Gastroesophageal sphincter (tissue), 3 donors: ENCODE results near the gene CDX4.

Source experiments
- CTCF ChIP-seq, 4 experiments: fragments of 200-600 bp in 2 of 4; fragments of 450-650 bp in 2 of 4; sonication (generic) in 1 of 4; IDR thresholded peaks; one replicate each; pipeline ENCODE4 v1.5.1; 2017 to 2019; ENCODE audit warnings: antibody characterized with exemption in 4 of 4, mild to moderate bottlenecking in 2 of 4, moderate library complexity in 2 of 4
- POLR2AphosphoS5 ChIP-seq: sonication (generic); formaldehyde crosslinking; IDR thresholded peaks from one replicate; pipeline ENCODE4 v1.6.1; 2017; ENCODE audit warnings: antibody characterized with exemption

GRCh38 chrX:73478961-73479360, 32.1 kb downstream of the CDX4 start:
- TF ChIP-seq CTCF (IDR thresholded peaks at IDR 0.05) (no peak), POLR2AphosphoS5 (no peak)
